NCI-H2081 treated with DMSO at 0.1 percent for 48 hours (cell line): Measurements from ENCODE around the gene LMBRD2.

Experiments
- DNase-seq: peaks from one replicate; lab custom pipeline; 2025; lab: John Stamatoyannopoulos, UW

The LMBRD2 gene

DNA sequence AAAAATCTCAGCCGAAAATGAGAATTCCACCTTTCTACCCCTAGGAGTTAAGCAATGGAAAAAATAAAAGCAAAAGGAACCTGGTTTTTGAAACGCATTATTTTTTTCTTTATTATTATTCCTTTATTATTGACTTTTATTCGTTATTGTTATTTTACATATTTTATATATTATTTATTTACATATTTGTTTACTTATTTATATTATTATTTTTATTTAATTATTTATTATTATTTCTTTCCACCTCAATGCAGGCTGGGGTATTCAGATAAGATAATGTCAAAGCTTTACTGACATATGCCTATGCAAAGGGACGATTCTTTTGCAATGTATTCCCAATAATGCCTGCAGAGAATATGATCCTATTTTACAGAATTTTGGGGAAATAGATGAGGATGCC, 101.7 kb downstream of the LMBRD2 start:
- DNase-seq, result no peak
